PC-9 (cell line): ENCODE data around the gene EPC2. TPM values are rescaled to one million over a fixed set of nuclear protein-coding genes. Genes with fewer than 3 reads are reported as not detected.

Source experiments
- BruUV-seq: library from RNA; stranded (reverse); fragments of 400-500 nt; replicated peaks from 2 replicates; lab custom pipeline; 2021; lab: Mats Ljungman, UMichigan
- CTCF ChIA-PET: fragments of 300-600 bp; sonication (Branson Sonifier 250); formaldehyde crosslinking; loops from one replicate; lab custom pipeline; 2022; ENCODE audit warnings: antibody characterized with exemption; lab: Charles Lee
- POLR2A ChIA-PET: fragments of 300-600 bp; sonication (Branson Sonifier 250); formaldehyde crosslinking; loops from one replicate; lab custom pipeline; 2022; ENCODE audit warnings: antibody characterized with exemption; ENCODE audit not compliant: unreplicated experiment; lab: Charles Lee
- DNase-seq, 2 experiments: peaks; one replicate each; pipeline versions ENCODE4 v3.0.0 to v3.0.0-alpha.2; 2015 to 2022; ENCODE audit warnings: mixed read lengths in 1 of 2
- H2AFZ ChIP-seq: fragments of 200-600 bp; sonication (generic); 2 replicates; pipeline ENCODE4 v1.8.1; 2017; ENCODE audit warnings: antibody characterized with exemption
- H3F3A ChIP-seq: fragments of 200-600 bp; sonication (generic); 2 replicates; pipeline ENCODE4 v1.8.1; 2017; ENCODE audit warnings: antibody characterized with exemption, mild to moderate bottlenecking, low read depth; ENCODE audit not compliant: insufficient read depth
- H3K27ac ChIP-seq: fragments of 200-600 bp; sonication (generic); 2 replicates; pipeline ENCODE4 v1.6.1; 2016; ENCODE audit warnings: mixed run types
- H3K27me3 ChIP-seq: fragments of 200-600 bp; sonication (generic); 2 replicates; pipeline ENCODE4 v1.6.1; 2016; ENCODE audit warnings: low read depth, mixed run types; ENCODE audit not compliant: insufficient read depth
- H3K36me3 ChIP-seq: fragments of 200-600 bp; sonication (generic); 2 replicates; pipeline ENCODE4 v1.6.1; 2016; ENCODE audit warnings: low read depth, mixed run types
- H3K4me1 ChIP-seq: fragments of 200-600 bp; sonication (generic); replicated peaks from 2 replicates; pipeline ENCODE4 v1.6.1; 2016; ENCODE audit warnings: mixed run types; ENCODE audit not compliant: insufficient read depth
- H3K4me2 ChIP-seq: fragments of 200-600 bp; sonication (generic); 2 replicates; pipeline ENCODE4 v1.6.1; 2017; ENCODE audit warnings: mixed run types
- H3K4me3 ChIP-seq: fragments of 200-600 bp; sonication (generic); 2 replicates; pipeline ENCODE4 v1.6.1; 2016; ENCODE audit warnings: mixed run types
- H3K79me2 ChIP-seq: fragments of 200-600 bp; sonication (generic); 2 replicates; pipeline ENCODE4 v1.6.1; 2017; ENCODE audit warnings: low read depth, mixed run types
- H3K9me2 ChIP-seq: fragments of 200-600 bp; sonication (generic); 2 replicates; pipeline ENCODE4 v1.8.1; 2017; ENCODE audit warnings: mild to moderate bottlenecking; ENCODE audit not compliant: insufficient read depth
- H3K9me3 ChIP-seq: fragments of 200-600 bp; sonication (generic); 2 replicates; pipeline ENCODE4 v1.8.1; 2016; ENCODE audit warnings: low read depth; ENCODE audit not compliant: insufficient read depth
- H4K20me1 ChIP-seq: fragments of 200-600 bp; sonication (generic); 2 replicates; pipeline ENCODE4 v1.8.1; 2017; ENCODE audit not compliant: insufficient read depth
- CTCF ChIP-seq: fragments of 200-600 bp; sonication (generic); conservative IDR thresholded peaks from 2 replicates; pipeline ENCODE4 v1.6.1; 2017; ENCODE audit warnings: mixed run types, antibody characterized with exemption, mild to moderate bottlenecking, moderate library complexity
- EZH2 ChIP-seq: fragments of 200-600 bp; sonication (generic); IDR thresholded peaks from 2 replicates; pipeline ENCODE4 v1.8.0; 2017; ENCODE audit warnings: antibody characterized with exemption, low read depth
- intact Hi-C: fragments of 100-400 bp; cut with micrococcal nuclease; formaldehyde crosslinking; loops from one replicate; pipeline ENCODE4 v1.10.0; 2022; ENCODE audit not compliant: unreplicated experiment
- total RNA-seq: library from RNA; stranded (reverse); gene quantifications from 2 replicates; pipeline ENCODE4 v1.2.3, GENCODE V29; 2021

EPC2 gene
- total RNA-seq, 1 experiment from 2014 or later = 29.8 TPM

GRCh38 chr2:148756292-148756975 lies 111.9 kb downstream of the EPC2 start:
- H3K9me2 ChIP-seq = no peaks in the 10 kb centered on the region
- ChIA-PET POLR2A (no interaction called here), CTCF (no interaction called here)
- H3K79me2 ChIP-seq = no peaks in the 10 kb centered on the region
- BruUV-seq = no TSS peak
- TF ChIP-seq CTCF (no peak), EZH2 (no peak)
- intact Hi-C loops = no loop called here
- H3K4me3 ChIP-seq = no peak overlapping the region
- H3F3A ChIP-seq = no peaks in the 10 kb centered on the region; the same call in 1 of the 2 replicates
- H4K20me1 ChIP-seq = no peaks in the 10 kb centered on the region; the same call in 1 of the 2 replicates
- H3K4me1 ChIP-seq = no peaks in the 10 kb centered on the region
- no peak overlapping the region for H3K4me2 ChIP-seq
- DNase-seq = no peak
- H3K9me3 ChIP-seq = no peaks in the 10 kb centered on the region
- no peaks in the 10 kb centered on the region for H3K36me3 ChIP-seq
- no peak overlapping the region for H3K27ac ChIP-seq
- no peaks in the 10 kb centered on the region for H3K27me3 ChIP-seq
- H2AFZ ChIP-seq = no peak overlapping the region

DNA sequence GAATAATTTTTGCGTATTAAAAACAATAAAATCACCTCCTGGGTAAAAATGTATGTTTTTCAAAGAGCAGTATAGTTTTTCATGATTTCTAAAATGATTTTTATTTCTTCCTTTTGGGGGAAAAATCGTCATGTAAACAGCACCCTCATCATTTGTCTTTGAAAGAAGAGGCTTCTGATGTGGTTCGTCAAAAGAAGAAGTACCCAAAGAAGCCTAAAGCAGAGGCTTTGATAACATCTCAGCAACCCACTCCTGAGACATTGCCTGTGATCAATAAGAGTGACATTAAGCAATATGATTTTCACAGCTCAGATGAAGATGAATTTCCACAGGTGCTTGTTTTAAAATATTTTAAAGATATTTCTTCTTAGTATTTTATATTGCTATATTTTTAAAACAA lies 120.3 kb downstream of the EPC2 start:
- intact Hi-C loops = no loop called here
- H3K36me3 ChIP-seq = no peaks in the 10 kb centered on the region; the same call in 1 of the 2 replicates
- no peak for DNase-seq
- no peaks in the 10 kb centered on the region for H3K27me3 ChIP-seq
- ChIA-PET POLR2A (no interaction called here), CTCF (no interaction called here)
- H2AFZ ChIP-seq = no peak overlapping the region
- no TSS peak for BruUV-seq
- no peak overlapping the region for H3K4me3 ChIP-seq
- H3K4me2 ChIP-seq = no peak overlapping the region
- no peaks in the 10 kb centered on the region for H3K9me2 ChIP-seq
- no peak for TF ChIP-seq EZH2
- no peak for TF ChIP-seq CTCF
- H3K4me1 ChIP-seq = no peaks in the 10 kb centered on the region
- no peaks in the 10 kb centered on the region; the same call in 1 of the 2 replicates for H4K20me1 ChIP-seq
- no peaks in the 10 kb centered on the region for H3K79me2 ChIP-seq
- no peak overlapping the region for H3K27ac ChIP-seq
- no peaks in the 10 kb centered on the region for H3K9me3 ChIP-seq
- no peaks in the 10 kb centered on the region for H3F3A ChIP-seq

GRCh38 chr2:148770047-148770446 lies 125.5 kb downstream of the EPC2 start:
- POLR2A ChIA-PET = no interaction called here
- Histone ChIP-seq H3K4me2 (no peak overlapping the region), H3K27me3 (no peaks in the 10 kb centered on the region), H3K9me2 (no peaks in the 10 kb centered on the region), H4K20me1 (no peaks in the 10 kb centered on the region), H3F3A (no peaks in the 10 kb centered on the region), H2AFZ (no peak overlapping the region), H3K4me3 (no peak overlapping the region), H3K4me1 (no peaks in the 10 kb centered on the region), H3K27ac (no peak overlapping the region), H3K36me3 (no peaks in the 10 kb centered on the region; the same call in 1 of the 2 replicates), H3K79me2 (no peaks in the 10 kb centered on the region), H3K9me3 (no peaks in the 10 kb centered on the region)
- no peak for DNase-seq
- CTCF ChIA-PET = no interaction called here
- intact Hi-C loops = no loop called here
- no TSS peak for BruUV-seq
- no peak for TF ChIP-seq CTCF
- TF ChIP-seq EZH2 = no peak
